NB4 (cell line): Measurements from ENCODE around the gene GPR107.

Experiments
- POLR2A ChIP-seq: IDR thresholded peaks from 2 replicates; pipeline ENCODE4 v1.6.1; 2011; ENCODE audit warnings: mild to moderate bottlenecking; ENCODE audit not compliant: insufficient read length; ENCODE audit errors: extremely low read depth
- TF ChIP-seq, protein P1 (sequence below): IDR thresholded peaks from one replicate; pipeline ENCODE4 v1.5.1; 2012; ENCODE audit warnings: low read depth, low read length

DNA sequence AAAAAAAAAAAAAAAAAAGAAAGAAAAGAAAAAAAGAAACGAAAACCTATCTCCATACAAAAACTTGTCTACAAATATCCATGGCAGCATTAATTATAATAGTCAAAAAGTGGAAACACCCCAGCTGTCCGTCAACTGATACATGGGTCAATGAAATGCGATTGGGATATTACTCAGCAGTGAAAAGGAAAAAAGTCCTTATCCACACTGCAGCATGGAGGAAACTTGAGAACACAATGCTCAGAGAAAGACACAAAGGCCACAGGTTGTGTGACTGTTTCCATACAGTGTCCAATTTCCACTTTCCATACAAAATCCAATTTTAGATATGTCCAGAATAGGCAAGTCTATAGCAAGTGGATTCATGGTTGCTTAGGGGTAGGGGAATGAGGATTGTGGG is 94.2 kb downstream of the GPR107 start:
- TF ChIP-seq, protein P1, sequence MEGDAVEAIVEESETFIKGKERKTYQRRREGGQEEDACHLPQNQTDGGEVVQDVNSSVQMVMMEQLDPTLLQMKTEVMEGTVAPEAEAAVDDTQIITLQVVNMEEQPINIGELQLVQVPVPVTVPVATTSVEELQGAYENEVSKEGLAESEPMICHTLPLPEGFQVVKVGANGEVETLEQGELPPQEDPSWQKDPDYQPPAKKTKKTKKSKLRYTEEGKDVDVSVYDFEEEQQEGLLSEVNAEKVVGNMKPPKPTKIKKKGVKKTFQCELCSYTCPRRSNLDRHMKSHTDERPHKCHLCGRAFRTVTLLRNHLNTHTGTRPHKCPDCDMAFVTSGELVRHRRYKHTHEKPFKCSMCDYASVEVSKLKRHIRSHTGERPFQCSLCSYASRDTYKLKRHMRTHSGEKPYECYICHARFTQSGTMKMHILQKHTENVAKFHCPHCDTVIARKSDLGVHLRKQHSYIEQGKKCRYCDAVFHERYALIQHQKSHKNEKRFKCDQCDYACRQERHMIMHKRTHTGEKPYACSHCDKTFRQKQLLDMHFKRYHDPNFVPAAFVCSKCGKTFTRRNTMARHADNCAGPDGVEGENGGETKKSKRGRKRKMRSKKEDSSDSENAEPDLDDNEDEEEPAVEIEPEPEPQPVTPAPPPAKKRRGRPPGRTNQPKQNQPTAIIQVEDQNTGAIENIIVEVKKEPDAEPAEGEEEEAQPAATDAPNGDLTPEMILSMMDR = no peak
- no peak for TF ChIP-seq POLR2A
